T-helper 17 cell (primary cell): ENCODE results near the gene SMYD4. TPM values are rescaled to one million over a fixed set of nuclear protein-coding genes. Genes with fewer than 3 reads are reported as not detected.
"Not testable (repeated sequence)": the region's sequence is repeated elsewhere in the genome, so short reads cannot be mapped to it uniquely, and the experiment has no call there.

Experiments used
- ATAC-seq: fragments of 150-1000 bp; cut with Tn5 transposase; 2 replicates; pipeline ENCODE4 v1.10.0; 2021; ENCODE audit warnings: mild to moderate bottlenecking, moderate library complexity
- DNase-seq, 3 donors: peaks; one replicate each; pipeline versions ENCODE4 v3.0.0 to v3.0.0-alpha.2; 2020 to 2021
- H3K9me3 ChIP-seq: one replicate; pipeline ENCODE4 v1.7.0; 2013; ENCODE audit warnings: low read length, mild to moderate bottlenecking; ENCODE audit not compliant: control insufficient read depth, poor library complexity, severe bottlenecking
- H3K27ac Mint-ChIP-seq: one replicate; pipeline ENCODE4 v1.8.0; 2022; ENCODE audit warnings: mild to moderate bottlenecking, moderate library complexity, mixed read lengths
- H3K27me3 Mint-ChIP-seq: one replicate; pipeline ENCODE4 v1.8.0; 2022; ENCODE audit warnings: mixed read lengths
- H3K36me3 Mint-ChIP-seq: one replicate; pipeline ENCODE4 v1.8.0; 2022; ENCODE audit warnings: low read depth, mixed read lengths
- H3K4me1 Mint-ChIP-seq: one replicate; pipeline ENCODE4 v1.8.0; 2022; ENCODE audit warnings: mild to moderate bottlenecking, mixed read lengths
- H3K4me3 Mint-ChIP-seq: one replicate; pipeline ENCODE4 v1.8.0; 2022; ENCODE audit warnings: mild to moderate bottlenecking, moderate library complexity, mixed read lengths
- total RNA-seq, 4 donors: library from RNA in 2 of 4; stranded (reverse) in 2 of 4; gene quantifications; one replicate each; pipeline ENCODE4 v1.2.3 and lab custom pipeline; 2022 to 2026

The SMYD4 gene
- total RNA-seq, 2 donors from 2014 or later = 16.0 to 16.8 TPM

- no peaks in the 10 kb centered on the region for H3K9me3 ChIP-seq
- H3K27me3 Mint-ChIP-seq = no peaks in the 10 kb centered on the region
- no peak overlapping the region for H3K4me3 Mint-ChIP-seq
- DNase-seq (no peak), ATAC-seq (no peak)
- peaks cover 7% of the 10 kb centered on the region for H3K4me1 Mint-ChIP-seq
- no peak overlapping the region for H3K27ac Mint-ChIP-seq
- H3K36me3 Mint-ChIP-seq = no peaks in the 10 kb centered on the region
Measured at GRCh38 chr17:1786708-1787107, 43.0 kb downstream of the SMYD4 start.

- H3K9me3 ChIP-seq = no peaks in the 10 kb centered on the region
- H3K4me1 Mint-ChIP-seq = peaks cover 7% of the 10 kb centered on the region
- no peak overlapping the region for H3K4me3 Mint-ChIP-seq
- H3K36me3 Mint-ChIP-seq = no peaks in the 10 kb centered on the region
- H3K27ac Mint-ChIP-seq = peak overlapping the region; percentile 21
- no peak for DNase-seq
- ATAC-seq = no peak
- no peaks in the 10 kb centered on the region for H3K27me3 Mint-ChIP-seq
Measured at GRCh38 chr17:1785930-1786329, 43.8 kb downstream of the SMYD4 start.

GRCh38 chr17:1783834-1784611, 45.7 kb downstream of the SMYD4 start:
- H3K27ac Mint-ChIP-seq = peak overlapping the region; percentile 61
- H3K36me3 Mint-ChIP-seq = no peaks in the 10 kb centered on the region
- H3K4me1 Mint-ChIP-seq = peaks cover 7% of the 10 kb centered on the region
- H3K9me3 ChIP-seq = no peaks in the 10 kb centered on the region
- no peak overlapping the region for H3K4me3 Mint-ChIP-seq
- ATAC-seq = peak; percentile 67
- H3K27me3 Mint-ChIP-seq = no peaks in the 10 kb centered on the region
- DNase-seq = no peak

GRCh38 chr17:1783271-1783670, 46.4 kb downstream of the SMYD4 start:
- no peaks in the 10 kb centered on the region for H3K36me3 Mint-ChIP-seq
- no peaks in the 10 kb centered on the region for H3K27me3 Mint-ChIP-seq
- H3K27ac Mint-ChIP-seq = peak overlapping the region; percentile 61
- ATAC-seq (no peak), DNase-seq (no peak)
- H3K9me3 ChIP-seq = no peaks in the 10 kb centered on the region
- H3K4me1 Mint-ChIP-seq = peaks cover 7% of the 10 kb centered on the region
- no peak overlapping the region for H3K4me3 Mint-ChIP-seq

GRCh38 chr17:1782171-1782567, 47.5 kb downstream of the SMYD4 start:
- Mint-ChIP-seq H3K27ac (no peak overlapping the region), H3K27me3 (no peaks in the 10 kb centered on the region), H3K36me3 (no peaks in the 10 kb centered on the region), H3K4me3 (no peak overlapping the region), H3K4me1 (peaks cover 7% of the 10 kb centered on the region)
- ATAC-seq (no peak), DNase-seq (no peak)
- H3K9me3 ChIP-seq = no peaks in the 10 kb centered on the region

GRCh38 chr17:1779571-1780131, 50.1 kb downstream of the SMYD4 start:
- H3K27me3 Mint-ChIP-seq = no peaks in the 10 kb centered on the region
- DNase-seq (no peak), ATAC-seq (no peak)
- no peaks in the 10 kb centered on the region for H3K36me3 Mint-ChIP-seq
- no peak overlapping the region for H3K4me3 Mint-ChIP-seq
- H3K27ac Mint-ChIP-seq = no peak overlapping the region
- H3K4me1 Mint-ChIP-seq = peaks cover 7% of the 10 kb centered on the region
- no peaks in the 10 kb centered on the region for H3K9me3 ChIP-seq

- no peak for ATAC-seq
- H3K9me3 ChIP-seq = no peaks in the 10 kb centered on the region
- H3K4me1 Mint-ChIP-seq = peaks cover 2% of the 10 kb centered on the region
- H3K4me3 Mint-ChIP-seq = no peak overlapping the region
- H3K27me3 Mint-ChIP-seq = no peaks in the 10 kb centered on the region
- H3K27ac Mint-ChIP-seq = peak overlapping the region; percentile 67
- no peak for DNase-seq
- H3K36me3 Mint-ChIP-seq = no peaks in the 10 kb centered on the region
Measured at GRCh38 chr17:1776857-1777256, 52.8 kb downstream of the SMYD4 start.

GRCh38 chr17:1776328-1776727, 53.4 kb downstream of the SMYD4 start:
- H3K27ac Mint-ChIP-seq = peak overlapping the region; percentile 67
- no peak overlapping the region for H3K4me3 Mint-ChIP-seq
- ATAC-seq (no peak), DNase-seq (no peak)
- H3K36me3 Mint-ChIP-seq = no peaks in the 10 kb centered on the region
- H3K27me3 Mint-ChIP-seq = no peaks in the 10 kb centered on the region
- no peaks in the 10 kb centered on the region for H3K9me3 ChIP-seq
- H3K4me1 Mint-ChIP-seq = peaks cover 2% of the 10 kb centered on the region

GRCh38 chr17:1774390-1775176, 55.1 kb downstream of the SMYD4 start:
- no peaks in the 10 kb centered on the region for H3K36me3 Mint-ChIP-seq

GRCh38 chr17:1773696-1774181, 56.0 kb downstream of the SMYD4 start:
- DNase-seq (no peak), ATAC-seq (no peak)
- Mint-ChIP-seq H3K27me3 (no peaks in the 10 kb centered on the region), H3K36me3 (no peaks in the 10 kb centered on the region), H3K4me1 (peaks cover 9% of the 10 kb centered on the region), H3K4me3 (no peak overlapping the region), H3K27ac (no peak overlapping the region)
- H3K9me3 ChIP-seq = no peaks in the 10 kb centered on the region

More at GRCh38 chr17:1774390-1775176, 55.1 kb downstream of the SMYD4 start:
- Mint-ChIP-seq H3K27me3 (no peaks in the 10 kb centered on the region), H3K27ac (no peak overlapping the region), H3K4me3 (no peak overlapping the region), H3K4me1 (peaks cover 7% of the 10 kb centered on the region)
- DNase-seq (no peak), ATAC-seq (no peak)
- no peaks in the 10 kb centered on the region for H3K9me3 ChIP-seq

- not testable (repeated sequence) for H3K4me3 Mint-ChIP-seq, H3K27ac Mint-ChIP-seq, H3K27me3 Mint-ChIP-seq, H3K9me3 ChIP-seq, DNase-seq, ATAC-seq, H3K4me1 Mint-ChIP-seq, H3K36me3 Mint-ChIP-seq
Measured at GRCh38 chr17:1773000-1773695, 56.6 kb downstream of the SMYD4 start.

GRCh38 chr17:1769822-1770477, 59.8 kb downstream of the SMYD4 start:
- H3K9me3 ChIP-seq = no peaks in the 10 kb centered on the region
- Mint-ChIP-seq H3K4me3 (no peak overlapping the region), H3K27me3 (no peaks in the 10 kb centered on the region), H3K4me1 (peaks cover 12% of the 10 kb centered on the region), H3K36me3 (no peaks in the 10 kb centered on the region), H3K27ac (peak overlapping the region; percentile 56)
- no peak for DNase-seq
- ATAC-seq = no peak
